ENCODE data around the gene GNAQ. TPM values are rescaled to one million over a fixed set of nuclear protein-coding genes. Genes with fewer than 3 reads are reported as not detected.

The GNAQ gene
- total RNA-seq, 5 donors from 2014 or later (not counting 1 experiment from before 2014, with no cell fraction given), result 29.3 to 48.4 (median 38.3) TPM

DNA sequence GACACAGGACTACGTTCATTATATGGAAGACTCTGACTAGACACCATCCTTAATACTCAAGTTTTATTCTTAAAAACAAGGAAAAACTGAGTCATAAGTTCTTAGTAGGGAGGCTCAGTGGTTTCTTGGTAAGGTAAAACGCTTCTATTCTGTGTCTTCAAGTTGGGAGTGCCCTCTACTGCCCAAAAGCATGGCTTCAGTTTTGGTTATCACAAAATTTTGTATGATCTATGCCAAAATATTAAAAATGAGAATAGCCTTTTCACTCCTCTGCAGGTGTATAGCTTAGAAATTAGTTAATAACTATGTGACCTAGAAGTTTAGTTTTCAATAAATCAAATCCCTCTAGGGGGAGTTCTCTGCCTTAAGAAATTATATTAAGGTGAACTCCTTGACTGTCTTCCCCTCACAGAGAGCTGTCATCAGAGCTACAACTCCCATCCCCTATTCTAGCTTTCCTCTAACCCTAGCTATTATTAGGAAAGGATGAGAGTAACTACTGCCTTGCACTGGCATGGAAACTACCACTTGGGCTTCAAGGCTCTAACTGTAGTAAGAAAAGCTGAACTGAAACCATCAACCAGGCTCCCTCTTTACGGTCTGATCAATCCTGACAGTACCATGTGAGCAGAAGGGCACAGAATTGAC lies 189.7 kb downstream of the GNAQ start:
- no peaks in the 10 kb centered on the region for H3K27me3 Mint-ChIP-seq
- no peak overlapping the region for H3K4me3 Mint-ChIP-seq
- H3K9me3 ChIP-seq, result no peaks in the 10 kb centered on the region
- 75% methylated on average over 2 of the region's 3 CpGs for WGBS (ENCODE audit: insufficient coverage)
- no peaks in the 10 kb centered on the region for H3K9me3 Mint-ChIP-seq
- no peak overlapping the region for H3K27ac ChIP-seq (ENCODE audit: low read length)
- no peaks in the 10 kb centered on the region for H3K4me1 ChIP-seq (ENCODE audit: control insufficient read depth in 1 of 2, extremely low read depth in 1 of 2, insufficient read depth in 2 of 2, low read length in 2 of 2)
- no peaks in the 10 kb centered on the region for H3K27me3 ChIP-seq (replicated peaks in 1 of 2; ENCODE audit: control insufficient read depth in 2 of 2, extremely low read depth in 1 of 2, insufficient read depth in 2 of 2, low read length in 1 of 2)
- H3K36me3 ChIP-seq (ENCODE audit: control insufficient read depth in 2 of 2, extremely low read depth in 1 of 2, insufficient read depth in 1 of 2, low read length in 1 of 2), result no peaks in the 10 kb centered on the region
- ATAC-seq (replicated peaks in 1 of 4), result peak in 3 of 4 experiments; percentile 34 to 52 (median 49)
- H3K4me1 Mint-ChIP-seq, result peaks cover 8 to 14% (median 9%) of the 10 kb centered on the region in 3 donors
- no peak overlapping the region for H3K4me3 ChIP-seq (ENCODE audit: control insufficient read depth in 1 of 2, extremely low read depth in 1 of 2, low read length in 1 of 2)
- no peak overlapping the region for H3K27ac Mint-ChIP-seq
- H3K36me3 Mint-ChIP-seq, result no peaks in the 10 kb centered on the region
- ChIA-PET CTCF (interaction anchor here (0.6 to 1.7 kb wide), 8 partner anchors 17 to 280 kb away, joined by 3 to 7 read pairs (median 4); no protein-coding TSS in a partner anchor), POLR2A (no interaction called here)
- DNase-seq, result peak in 1 of 35 experiments; percentile 22

DNA sequence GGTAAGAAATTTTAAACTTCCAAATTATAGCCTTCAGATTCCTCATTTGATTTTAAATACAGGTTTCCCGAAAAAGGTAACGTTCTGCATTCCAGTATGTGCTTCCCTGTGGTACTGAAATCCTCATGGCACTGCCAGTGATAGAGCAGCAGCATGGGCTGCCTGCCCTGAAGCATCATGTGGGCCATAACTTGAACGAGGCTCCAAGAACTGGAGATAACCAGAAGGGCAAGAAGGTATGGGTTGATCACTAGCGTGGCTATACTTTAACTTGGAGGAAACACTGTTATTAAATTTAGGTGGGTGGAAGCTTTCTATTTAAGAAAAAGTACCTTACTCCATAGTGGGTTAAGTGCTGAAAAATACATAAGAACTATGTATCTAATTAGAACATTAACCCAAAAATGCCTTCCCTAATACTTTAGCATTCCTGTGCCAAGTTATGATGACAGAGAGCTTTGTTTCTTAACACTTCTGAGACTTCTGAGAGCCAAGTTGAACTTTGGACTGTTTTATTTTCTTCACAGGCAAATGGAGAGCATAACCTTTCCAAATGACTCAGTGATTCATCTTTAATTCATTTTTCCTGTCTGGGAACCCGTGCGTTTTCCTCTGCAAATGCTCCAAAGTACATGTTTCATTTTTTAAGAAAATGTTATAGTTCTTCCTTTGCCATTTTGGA lies 192.0 kb downstream of the GNAQ start:
- H3K27ac Mint-ChIP-seq, result no peak overlapping the region
- 60% methylated on average over 1 of the region's 6 CpGs for WGBS (ENCODE audit: insufficient coverage)
- no peaks in the 10 kb centered on the region for H3K36me3 Mint-ChIP-seq
- H3K36me3 ChIP-seq (ENCODE audit: control insufficient read depth in 2 of 2, extremely low read depth in 1 of 2, insufficient read depth in 1 of 2, low read length in 1 of 2), result no peaks in the 10 kb centered on the region
- ChIA-PET POLR2A (no interaction called here), CTCF (no interaction called here)
- no peak overlapping the region for H3K4me3 ChIP-seq (ENCODE audit: control insufficient read depth in 1 of 2, extremely low read depth in 1 of 2, low read length in 1 of 2)
- peaks cover 3 to 12% (median 11%) of the 10 kb centered on the region in 3 donors for H3K4me1 Mint-ChIP-seq
- H3K27me3 ChIP-seq (replicated peaks in 1 of 2; ENCODE audit: control insufficient read depth in 2 of 2, extremely low read depth in 1 of 2, insufficient read depth in 2 of 2, low read length in 1 of 2), result no peaks in the 10 kb centered on the region
- DNase-seq, result no peak
- no peaks in the 10 kb centered on the region for H3K4me1 ChIP-seq (ENCODE audit: control insufficient read depth in 1 of 2, extremely low read depth in 1 of 2, insufficient read depth in 2 of 2, low read length in 2 of 2)
- H3K9me3 Mint-ChIP-seq, result no peaks in the 10 kb centered on the region
- no peak overlapping the region for H3K27ac ChIP-seq (ENCODE audit: low read length)
- no peak for ATAC-seq (replicated peaks in 1 of 4)
- no peak overlapping the region for H3K4me3 Mint-ChIP-seq
- H3K27me3 Mint-ChIP-seq, result no peaks in the 10 kb centered on the region
- no peaks in the 10 kb centered on the region for H3K9me3 ChIP-seq

DNA sequence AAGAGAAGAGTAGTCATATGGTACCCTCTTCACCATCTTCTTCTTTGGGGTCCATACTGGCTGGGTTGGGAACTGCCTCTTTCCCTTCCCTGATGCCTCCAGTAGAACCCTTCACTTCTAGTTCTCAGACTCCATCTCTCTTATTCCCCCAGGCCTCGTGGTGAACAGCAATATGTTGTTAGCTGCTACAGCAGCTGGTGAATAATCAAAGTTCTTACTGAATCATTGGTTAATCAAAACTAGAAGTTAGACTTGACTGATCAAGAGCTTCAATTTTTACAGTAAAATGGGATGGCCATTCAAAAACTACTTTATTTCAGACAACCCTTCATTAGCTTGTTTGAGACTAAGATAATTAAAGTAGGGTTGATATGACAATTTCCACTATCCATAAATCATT lies 192.6 kb downstream of the GNAQ start:
- Mint-ChIP-seq H3K36me3 (no peaks in the 10 kb centered on the region), H3K27ac (no peak overlapping the region), H3K4me1 (peaks cover 3 to 12% (median 11%) of the 10 kb centered on the region in 3 donors), H3K9me3 (no peaks in the 10 kb centered on the region), H3K4me3 (no peak overlapping the region), H3K27me3 (no peaks in the 10 kb centered on the region)
- ChIA-PET CTCF (no interaction called here), POLR2A (no interaction called here)
- DNase-seq, result no peak
- no peaks in the 10 kb centered on the region for H3K27me3 ChIP-seq (replicated peaks in 1 of 2; ENCODE audit: control insufficient read depth in 2 of 2, extremely low read depth in 1 of 2, insufficient read depth in 2 of 2, low read length in 1 of 2)
- H3K4me1 ChIP-seq (ENCODE audit: control insufficient read depth in 1 of 2, extremely low read depth in 1 of 2, insufficient read depth in 2 of 2, low read length in 2 of 2), result no peaks in the 10 kb centered on the region
- H3K4me3 ChIP-seq (ENCODE audit: control insufficient read depth in 1 of 2, extremely low read depth in 1 of 2, low read length in 1 of 2), result no peak overlapping the region
- no peaks in the 10 kb centered on the region for H3K36me3 ChIP-seq (ENCODE audit: control insufficient read depth in 2 of 2, extremely low read depth in 1 of 2, insufficient read depth in 1 of 2, low read length in 1 of 2)
- H3K9me3 ChIP-seq, result no peaks in the 10 kb centered on the region
- ATAC-seq (replicated peaks in 1 of 4), result no peak
- no peak overlapping the region for H3K27ac ChIP-seq (ENCODE audit: low read length)
- WGBS (ENCODE audit: insufficient coverage), result no CpG with 5 or more reads among the region's 1 CpG

DNA sequence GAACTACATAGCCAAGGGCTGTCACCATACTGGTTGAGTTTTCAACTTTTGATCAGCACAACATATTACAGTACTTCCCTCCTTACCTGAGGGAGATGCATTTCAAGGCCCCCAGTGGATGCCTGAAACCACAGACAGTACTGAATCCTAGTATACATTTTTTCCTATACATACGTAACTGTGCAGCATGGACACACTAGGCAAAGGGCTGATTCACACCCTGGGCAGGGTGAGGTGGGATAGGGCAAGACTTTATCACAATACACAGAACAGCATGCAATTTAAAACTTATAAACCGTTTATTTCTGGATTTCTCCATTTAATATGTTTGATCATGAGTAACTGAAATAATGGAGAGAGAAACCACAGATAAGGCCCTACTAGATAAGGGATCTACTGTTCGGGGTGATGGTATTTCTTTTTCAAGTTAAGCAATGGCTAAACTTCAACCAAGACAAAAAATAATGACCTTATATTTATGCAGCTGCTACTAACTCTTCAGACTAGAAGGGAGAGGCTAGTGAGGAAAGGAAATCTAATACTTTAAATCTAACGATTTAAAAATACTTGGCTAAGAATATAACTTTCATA lies 196.6 kb downstream of the GNAQ start:
- ChIA-PET CTCF (interaction anchor here in 1 of 2 donors (0.6 kb wide), 1 partner anchor 9 kb away, joined by 3 read pairs; no protein-coding TSS in a partner anchor), POLR2A (no interaction called here)
- H3K4me1 ChIP-seq (ENCODE audit: control insufficient read depth in 1 of 2, extremely low read depth in 1 of 2, insufficient read depth in 2 of 2, low read length in 2 of 2), result no peaks in the 10 kb centered on the region
- Mint-ChIP-seq H3K36me3 (peaks cover 2% of the 10 kb centered on the region), H3K27me3 (no peaks in the 10 kb centered on the region), H3K27ac (no peak overlapping the region), H3K9me3 (no peaks in the 10 kb centered on the region), H3K4me1 (peaks cover 14 to 22% (median 17%) of the 10 kb centered on the region in 3 donors), H3K4me3 (no peak overlapping the region)
- no CpG with 5 or more reads among the region's 4 CpGs for WGBS (ENCODE audit: insufficient coverage)
- no peak overlapping the region for H3K4me3 ChIP-seq (ENCODE audit: control insufficient read depth in 1 of 2, extremely low read depth in 1 of 2, low read length in 1 of 2)
- DNase-seq, result no peak
- H3K27me3 ChIP-seq (replicated peaks in 1 of 2; ENCODE audit: control insufficient read depth in 2 of 2, extremely low read depth in 1 of 2, insufficient read depth in 2 of 2, low read length in 1 of 2), result no peaks in the 10 kb centered on the region
- no peaks in the 10 kb centered on the region for H3K9me3 ChIP-seq
- peaks cover 0 to 4% of the 10 kb centered on the region in 2 donors for H3K36me3 ChIP-seq (ENCODE audit: control insufficient read depth in 2 of 2, extremely low read depth in 1 of 2, insufficient read depth in 1 of 2, low read length in 1 of 2)
- no peak overlapping the region for H3K27ac ChIP-seq (ENCODE audit: low read length)
- ATAC-seq (replicated peaks in 1 of 4), result no peak

DNA sequence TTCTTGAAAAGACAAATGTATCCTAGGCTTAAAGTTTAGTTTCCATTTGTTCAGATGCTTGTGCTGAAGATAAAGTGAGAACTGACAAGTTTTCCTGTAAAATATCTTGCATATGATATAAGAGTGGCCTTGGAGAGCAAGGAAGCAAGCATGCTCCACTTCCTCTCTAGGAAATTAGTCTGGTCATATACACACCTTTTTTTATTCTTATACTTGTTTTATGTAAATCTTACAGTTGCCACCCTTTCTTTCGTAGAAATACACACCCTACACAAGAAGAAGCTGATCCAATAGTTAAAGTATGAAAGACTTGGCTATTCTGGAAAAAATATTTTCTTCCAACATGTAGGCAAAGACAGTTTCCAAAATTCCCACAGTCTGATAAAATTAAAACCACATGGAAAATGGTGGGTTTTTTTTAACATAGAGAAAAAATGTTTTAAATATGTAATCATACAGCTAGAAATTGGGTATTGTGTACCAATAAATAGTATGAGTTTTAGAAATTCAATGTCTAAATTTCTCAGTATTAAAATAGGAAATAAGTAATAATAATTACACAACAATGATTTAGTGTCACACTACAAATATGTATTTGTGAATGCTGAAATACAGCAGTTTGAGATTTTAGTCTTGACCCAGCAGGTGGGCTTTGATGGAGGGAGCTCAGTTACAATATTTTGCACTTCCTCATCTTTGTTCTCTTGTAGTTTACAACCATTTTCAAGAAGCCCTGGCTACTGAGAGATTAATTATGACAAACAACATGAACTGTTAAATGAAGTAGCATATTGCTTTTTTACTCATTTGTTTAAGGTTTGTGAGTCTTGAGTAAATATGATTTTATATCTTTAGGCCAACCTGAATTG lies 197.8 kb downstream of the GNAQ start:
- Histone ChIP-seq H3K36me3 (ENCODE audit: control insufficient read depth in 2 of 2, extremely low read depth in 1 of 2, insufficient read depth in 1 of 2, low read length in 1 of 2) (peaks cover 0 to 4% of the 10 kb centered on the region in 2 donors), H3K27ac (ENCODE audit: low read length) (no peak overlapping the region), H3K4me3 (ENCODE audit: control insufficient read depth in 1 of 2, extremely low read depth in 1 of 2, low read length in 1 of 2) (no peak overlapping the region), H3K9me3 (no peaks in the 10 kb centered on the region), H3K27me3 (replicated peaks in 1 of 2; ENCODE audit: control insufficient read depth in 2 of 2, extremely low read depth in 1 of 2, insufficient read depth in 2 of 2, low read length in 1 of 2) (no peaks in the 10 kb centered on the region), H3K4me1 (ENCODE audit: control insufficient read depth in 1 of 2, extremely low read depth in 1 of 2, insufficient read depth in 2 of 2, low read length in 2 of 2) (no peaks in the 10 kb centered on the region)
- Mint-ChIP-seq H3K36me3 (peaks cover 4% of the 10 kb centered on the region), H3K9me3 (no peaks in the 10 kb centered on the region), H3K4me3 (no peak overlapping the region), H3K4me1 (peaks cover 14 to 31% (median 26%) of the 10 kb centered on the region in 3 donors), H3K27me3 (no peaks in the 10 kb centered on the region), H3K27ac (no peak overlapping the region)
- no CpG with 5 or more reads among the region's 1 CpG for WGBS (ENCODE audit: insufficient coverage)
- no peak for ATAC-seq (replicated peaks in 1 of 4)
- ChIA-PET CTCF (interaction anchor here in 1 of 2 donors (0.5 kb wide), 1 partner anchor 201 kb away, joined by 3 read pairs; no protein-coding TSS in a partner anchor), POLR2A (no interaction called here)
- no peak for DNase-seq

DNA sequence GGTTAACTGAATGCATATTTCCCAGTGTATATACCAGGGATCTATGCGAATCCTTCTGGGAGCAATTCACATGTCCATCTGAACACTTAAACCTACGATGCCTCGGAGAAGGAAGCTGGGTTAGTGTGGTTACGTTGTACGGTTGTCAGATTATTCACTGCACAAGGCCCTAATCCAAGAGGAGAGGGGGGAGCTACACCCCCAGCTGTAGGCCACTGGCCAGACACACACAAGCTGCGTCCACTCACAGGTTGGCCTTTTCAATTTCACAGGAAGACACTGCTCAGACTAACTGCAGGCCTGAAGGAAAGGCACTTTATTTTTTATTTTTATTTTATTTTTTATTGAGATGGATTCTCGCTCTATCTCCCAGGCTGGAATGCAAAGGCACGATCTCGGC lies 199.0 kb downstream of the GNAQ start:
- H3K27me3 Mint-ChIP-seq, result no peaks in the 10 kb centered on the region
- ATAC-seq (replicated peaks in 1 of 4) (no peak), DNase-seq (no peak)
- H3K4me3 Mint-ChIP-seq, result no peak overlapping the region
- H3K36me3 ChIP-seq (ENCODE audit: control insufficient read depth in 2 of 2, extremely low read depth in 1 of 2, insufficient read depth in 1 of 2, low read length in 1 of 2), result peaks cover 0 to 4% of the 10 kb centered on the region in 2 donors
- WGBS (ENCODE audit: insufficient coverage), result 96% methylated on average over 5 of the region's 9 CpGs
- ChIA-PET CTCF (no interaction called here), POLR2A (no interaction called here)
- no peaks in the 10 kb centered on the region for H3K4me1 ChIP-seq (ENCODE audit: control insufficient read depth in 1 of 2, extremely low read depth in 1 of 2, insufficient read depth in 2 of 2, low read length in 2 of 2)
- H3K4me3 ChIP-seq (ENCODE audit: control insufficient read depth in 1 of 2, extremely low read depth in 1 of 2, low read length in 1 of 2), result no peak overlapping the region
- no peaks in the 10 kb centered on the region for H3K9me3 Mint-ChIP-seq
- no peak overlapping the region for H3K27ac Mint-ChIP-seq
- H3K27me3 ChIP-seq (replicated peaks in 1 of 2; ENCODE audit: control insufficient read depth in 2 of 2, extremely low read depth in 1 of 2, insufficient read depth in 2 of 2, low read length in 1 of 2), result no peaks in the 10 kb centered on the region
- H3K4me1 Mint-ChIP-seq, result peaks cover 23 to 41% (median 35%) of the 10 kb centered on the region in 3 donors
- peaks cover 4% of the 10 kb centered on the region for H3K36me3 Mint-ChIP-seq
- H3K27ac ChIP-seq (ENCODE audit: low read length), result no peak overlapping the region
- no peaks in the 10 kb centered on the region for H3K9me3 ChIP-seq
